BE2C (cell line): ENCODE data around the gene SRBD1.

Experiments
- DNase-seq: peaks from one replicate; pipeline ENCODE4 v3.0.0-alpha.2; 2020
- H3K27me3 ChIP-seq: fragments of 250-450 bp; sonication (Bioruptor Pico); 2 replicates; pipeline ENCODE4 v1.5.1; 2020; ENCODE audit warnings: mild to moderate bottlenecking
- H3K36me3 ChIP-seq: fragments of 250-450 bp; sonication (Bioruptor Pico); 2 replicates; pipeline ENCODE4 v1.5.1; 2020; ENCODE audit warnings: mild to moderate bottlenecking
- H3K4me1 ChIP-seq: fragments of 250-450 bp; sonication (Bioruptor Pico); 2 replicates; pipeline ENCODE4 v1.5.1; 2020
- H3K4me3 ChIP-seq: 2 replicates; pipeline ENCODE4 v1.5.1; 2011; ENCODE audit warnings: low read depth, low read length
- H3K9me3 ChIP-seq: fragments of 250-450 bp; sonication (Bioruptor Pico); 2 replicates; pipeline ENCODE4 v1.5.1; 2020
- CTCF ChIP-seq: IDR thresholded peaks from 2 replicates; pipeline ENCODE4 v1.5.1; 2012; ENCODE audit warnings: mild to moderate bottlenecking, low read depth, low read length

Gene SRBD1

GRCh38 chr2:45404807-45405297, 206.2 kb downstream of the SRBD1 start:
- no peaks in the 10 kb centered on the region for H3K9me3 ChIP-seq

GRCh38 chr2:45403036-45403435, 208.0 kb downstream of the SRBD1 start:
- no peak for DNase-seq
- no peak for TF ChIP-seq CTCF
- H3K4me1 ChIP-seq: peaks cover 9% of the 10 kb centered on the region
- no peaks in the 10 kb centered on the region for H3K36me3 ChIP-seq
- H3K4me3 ChIP-seq: no peak overlapping the region
- no peaks in the 10 kb centered on the region for H3K27me3 ChIP-seq
- no peaks in the 10 kb centered on the region for H3K9me3 ChIP-seq

More at GRCh38 chr2:45404807-45405297, 206.2 kb downstream of the SRBD1 start:
- no peak for DNase-seq
- no peaks in the 10 kb centered on the region for H3K27me3 ChIP-seq
- H3K36me3 ChIP-seq: no peaks in the 10 kb centered on the region
- peaks cover 3% of the 10 kb centered on the region for H3K4me1 ChIP-seq
- TF ChIP-seq CTCF: no peak
- no peak overlapping the region for H3K4me3 ChIP-seq

GRCh38 chr2:45401431-45401922, 209.6 kb downstream of the SRBD1 start:
- no peaks in the 10 kb centered on the region for H3K27me3 ChIP-seq
- no peaks in the 10 kb centered on the region for H3K36me3 ChIP-seq
- no peaks in the 10 kb centered on the region for H3K9me3 ChIP-seq
- no peak overlapping the region for H3K4me3 ChIP-seq
- no peak for DNase-seq
- TF ChIP-seq CTCF: no peak
- peaks cover 9% of the 10 kb centered on the region for H3K4me1 ChIP-seq

GRCh38 chr2:45399040-45399784, 211.9 kb downstream of the SRBD1 start:
- DNase-seq: no peak
- Histone ChIP-seq H3K27me3 (no peaks in the 10 kb centered on the region), H3K36me3 (no peaks in the 10 kb centered on the region), H3K4me3 (no peak overlapping the region), H3K4me1 (peaks cover 9% of the 10 kb centered on the region), H3K9me3 (no peaks in the 10 kb centered on the region)
- no peak for TF ChIP-seq CTCF

- Histone ChIP-seq H3K4me3 (no peak overlapping the region), H3K4me1 (peaks cover 9% of the 10 kb centered on the region), H3K9me3 (no peaks in the 10 kb centered on the region), H3K27me3 (no peaks in the 10 kb centered on the region), H3K36me3 (no peaks in the 10 kb centered on the region)
- no peak for TF ChIP-seq CTCF
- no peak for DNase-seq
Observed at GRCh38 chr2:45397292-45397691, 213.8 kb downstream of the SRBD1 start.

- Histone ChIP-seq H3K9me3 (no peaks in the 10 kb centered on the region), H3K27me3 (no peaks in the 10 kb centered on the region), H3K4me1 (peaks cover 9% of the 10 kb centered on the region), H3K4me3 (no peak overlapping the region), H3K36me3 (no peaks in the 10 kb centered on the region)
- DNase-seq: no peak
- TF ChIP-seq CTCF: no peak
Observed at GRCh38 chr2:45396671-45397070, 214.4 kb downstream of the SRBD1 start.
